GM12878 (cell line): ENCODE measurements around the gene TOMM40L.

Source experiments
- EZH2 ChIP-seq: IDR thresholded peaks from 2 replicates; pipeline ENCODE4 v1.6.1; 2012; ENCODE audit warnings: low read depth, mild to moderate bottlenecking, control low read depth, inconsistent platforms, low read length, borderline replicate concordance; ENCODE audit not compliant: control insufficient read depth
- HDGF ChIP-seq: fragments of 450-650 bp; IDR thresholded peaks from 2 replicates; pipeline ENCODE4 v1.6.1; 2016; ENCODE audit warnings: antibody characterized with exemption
- ZZZ3 ChIP-seq: IDR thresholded peaks from 2 replicates; pipeline ENCODE4 v1.6.1; 2011; ENCODE audit warnings: low read depth; ENCODE audit not compliant: control insufficient read depth, insufficient read length
- TF ChIP-seq, protein P1 (sequence below), 3 experiments: IDR thresholded peaks in 2 of 3; conservative IDR thresholded peaks in 1 of 3; 2 replicates each; pipeline ENCODE4 v1.5.1; 2011; ENCODE audit warnings: low read depth in 3 of 3, low read length in 3 of 3, mild to moderate bottlenecking in 3 of 3, control low read depth in 2 of 3, moderate library complexity in 2 of 3, inconsistent platforms in 1 of 3, mixed read lengths in 1 of 3; ENCODE audit not compliant: control insufficient read depth in 2 of 3, insufficient read depth in 1 of 3; ENCODE audit errors: extremely low read depth in 1 of 3

DNA sequence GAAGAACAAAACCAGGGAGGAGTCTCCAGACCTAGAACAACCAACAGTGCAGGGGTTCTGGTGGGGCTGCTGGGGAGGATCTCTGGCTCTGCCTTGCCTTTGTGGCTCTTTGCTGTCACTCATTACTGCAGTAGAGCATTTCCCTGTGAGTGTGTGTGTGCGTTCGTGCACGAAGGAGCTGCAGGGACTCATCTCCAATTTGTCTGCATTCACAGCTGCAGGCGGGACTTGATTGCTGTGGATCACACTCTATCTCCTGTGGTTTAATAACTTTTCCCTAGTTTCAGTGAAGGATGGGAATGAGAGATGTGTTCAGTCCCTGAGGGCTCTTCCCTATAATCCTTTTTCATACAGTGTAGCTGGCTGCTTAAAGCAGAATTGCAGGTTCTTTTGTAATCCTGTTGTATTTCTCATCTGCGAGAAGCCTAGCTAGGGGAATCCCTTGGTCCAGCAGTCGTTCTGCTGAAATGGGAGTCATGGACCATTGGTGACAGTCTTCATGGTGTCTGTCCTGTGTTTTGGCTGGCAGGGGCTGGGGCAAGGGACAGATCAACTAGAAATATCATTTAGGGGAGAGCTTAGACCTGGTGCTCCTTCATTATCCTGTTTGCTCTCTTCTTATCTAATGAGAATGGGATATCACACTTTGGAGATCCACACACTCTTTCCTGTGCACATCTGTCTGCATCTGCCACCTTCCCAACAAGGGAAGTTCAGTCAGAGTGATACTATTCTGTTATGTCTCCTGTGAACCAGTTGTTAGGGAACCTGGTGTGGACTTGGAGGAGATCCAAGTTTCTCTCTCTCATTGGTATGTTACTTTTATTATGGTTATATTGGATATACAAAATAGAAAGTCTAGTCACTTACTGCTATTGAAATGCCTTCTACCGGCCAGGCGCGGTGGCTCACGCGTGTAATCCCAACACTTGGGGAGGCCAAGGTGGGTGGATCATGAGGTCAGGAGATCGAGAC lies 35.7 kb downstream of the TOMM40L start:
- no peak for TF ChIP-seq HDGF
- TF ChIP-seq, protein P1, sequence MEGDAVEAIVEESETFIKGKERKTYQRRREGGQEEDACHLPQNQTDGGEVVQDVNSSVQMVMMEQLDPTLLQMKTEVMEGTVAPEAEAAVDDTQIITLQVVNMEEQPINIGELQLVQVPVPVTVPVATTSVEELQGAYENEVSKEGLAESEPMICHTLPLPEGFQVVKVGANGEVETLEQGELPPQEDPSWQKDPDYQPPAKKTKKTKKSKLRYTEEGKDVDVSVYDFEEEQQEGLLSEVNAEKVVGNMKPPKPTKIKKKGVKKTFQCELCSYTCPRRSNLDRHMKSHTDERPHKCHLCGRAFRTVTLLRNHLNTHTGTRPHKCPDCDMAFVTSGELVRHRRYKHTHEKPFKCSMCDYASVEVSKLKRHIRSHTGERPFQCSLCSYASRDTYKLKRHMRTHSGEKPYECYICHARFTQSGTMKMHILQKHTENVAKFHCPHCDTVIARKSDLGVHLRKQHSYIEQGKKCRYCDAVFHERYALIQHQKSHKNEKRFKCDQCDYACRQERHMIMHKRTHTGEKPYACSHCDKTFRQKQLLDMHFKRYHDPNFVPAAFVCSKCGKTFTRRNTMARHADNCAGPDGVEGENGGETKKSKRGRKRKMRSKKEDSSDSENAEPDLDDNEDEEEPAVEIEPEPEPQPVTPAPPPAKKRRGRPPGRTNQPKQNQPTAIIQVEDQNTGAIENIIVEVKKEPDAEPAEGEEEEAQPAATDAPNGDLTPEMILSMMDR (IDR thresholded peaks at IDR 0.05 in 2 of 3, conservative IDR thresholded peaks at IDR 0.05 in 1 of 3; ENCODE audit: control insufficient read depth in 2 of 3, extremely low read depth in 1 of 3, insufficient read depth in 1 of 3, low read depth in 3 of 3, low read length in 3 of 3), result no peak
- TF ChIP-seq ZZZ3, result no peak
- no peak for TF ChIP-seq EZH2
